Ishikawa (cell line): ENCODE data around the gene ST3GAL3.

Experiments
- CEBPB ChIP-seq: IDR thresholded peaks from 2 replicates; pipeline ENCODE4 v1.6.1; 2012
- CREB1 ChIP-seq: IDR thresholded peaks from 2 replicates; pipeline ENCODE4 v1.6.1; 2012; ENCODE audit warnings: low read depth
- EGR1 ChIP-seq: IDR thresholded peaks from 2 replicates; pipeline ENCODE4 v1.6.1; 2012
- EP300 ChIP-seq: IDR thresholded peaks from 2 replicates; pipeline ENCODE4 v1.6.1; 2012; ENCODE audit warnings: borderline replicate concordance
- FOXM1 ChIP-seq: IDR thresholded peaks from 2 replicates; pipeline ENCODE4 v1.6.1; 2012; ENCODE audit warnings: low read depth, borderline replicate concordance
- NFIC ChIP-seq: IDR thresholded peaks from 2 replicates; pipeline ENCODE4 v1.6.1; 2012
- RAD21 ChIP-seq: IDR thresholded peaks from 2 replicates; pipeline ENCODE4 v1.6.1; 2012; ENCODE audit warnings: low read depth
- REST ChIP-seq: IDR thresholded peaks from 2 replicates; pipeline ENCODE4 v1.6.1; 2012; ENCODE audit warnings: low read depth, mild to moderate bottlenecking
- TAF1 ChIP-seq: IDR thresholded peaks from 2 replicates; pipeline ENCODE4 v1.6.1; 2012; ENCODE audit warnings: low read depth, mild to moderate bottlenecking
- TCF12 ChIP-seq: IDR thresholded peaks from 2 replicates; pipeline ENCODE4 v1.6.1; 2012; ENCODE audit warnings: low read depth
- TEAD4 ChIP-seq: IDR thresholded peaks from 2 replicates; pipeline ENCODE4 v1.6.1; 2012
- USF1 ChIP-seq: IDR thresholded peaks from 2 replicates; pipeline ENCODE4 v1.6.1; 2012
- YY1 ChIP-seq: IDR thresholded peaks from 2 replicates; pipeline ENCODE4 v1.6.1; 2012; ENCODE audit warnings: low read depth
- TF ChIP-seq, protein P1 (sequence below): IDR thresholded peaks from 2 replicates; pipeline ENCODE4 v1.6.1; 2012

DNA sequence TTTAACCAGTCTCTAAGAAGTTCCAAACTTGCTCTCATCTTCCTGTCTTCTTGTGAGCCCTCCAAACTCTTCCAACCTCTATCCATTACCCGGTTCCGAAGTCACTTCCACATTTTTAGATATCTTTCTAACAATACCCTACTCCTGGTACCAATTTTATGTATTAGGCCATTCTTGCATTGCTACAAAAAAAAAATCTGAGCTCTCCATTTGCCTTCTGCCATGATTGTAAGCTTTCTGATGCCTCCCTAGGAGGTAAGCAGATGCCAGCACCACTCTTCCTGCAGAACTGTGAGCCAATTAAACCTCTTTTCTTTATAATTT is 134.8 kb downstream of the ST3GAL3 start:
- TF ChIP-seq EP300 (no peak), TAF1 (no peak), REST (no peak), RAD21 (no peak), FOXM1 (no peak), NFIC (no peak), YY1 (no peak), USF1 (no peak), TCF12 (no peak), CREB1 (no peak), CEBPB (no peak), EGR1 (no peak), TEAD4 (no peak)
- TF ChIP-seq, protein P1, sequence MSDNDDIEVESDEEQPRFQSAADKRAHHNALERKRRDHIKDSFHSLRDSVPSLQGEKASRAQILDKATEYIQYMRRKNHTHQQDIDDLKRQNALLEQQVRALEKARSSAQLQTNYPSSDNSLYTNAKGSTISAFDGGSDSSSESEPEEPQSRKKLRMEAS: no peak
